Sigmoid colon (tissue), 4 donors: ENCODE data around the gene GOLGA6D.

ENCODE experiments used
- EP300 ChIP-seq, 4 donors: sonication (generic); formaldehyde crosslinking; IDR thresholded peaks; one replicate each; pipeline ENCODE4 v1.6.1; 2017; ENCODE audit warnings: antibody characterized with exemption in 4 of 4
- POLR2A ChIP-seq, 2 donors: fragments of 450-650 bp; IDR thresholded peaks; one replicate each; pipeline ENCODE4 v1.6.1; 2016; ENCODE audit warnings: antibody characterized with exemption in 2 of 2, mild to moderate bottlenecking in 2 of 2, moderate library complexity in 2 of 2
- POLR2AphosphoS5 ChIP-seq, 4 donors: sonication (generic); formaldehyde crosslinking; IDR thresholded peaks; one replicate each; pipeline ENCODE4 v1.6.1; 2017; ENCODE audit warnings: antibody characterized with exemption in 4 of 4
- TF ChIP-seq, protein P1 (sequence below), 4 experiments: fragments of 450-650 bp in 3 of 4; fragments of 200-600 bp in 1 of 4; IDR thresholded peaks; one replicate each; pipeline ENCODE4 v1.5.1; 2016 to 2019; ENCODE audit warnings: antibody characterized with exemption in 4 of 4, mild to moderate bottlenecking in 3 of 4, moderate library complexity in 2 of 4

DNA sequence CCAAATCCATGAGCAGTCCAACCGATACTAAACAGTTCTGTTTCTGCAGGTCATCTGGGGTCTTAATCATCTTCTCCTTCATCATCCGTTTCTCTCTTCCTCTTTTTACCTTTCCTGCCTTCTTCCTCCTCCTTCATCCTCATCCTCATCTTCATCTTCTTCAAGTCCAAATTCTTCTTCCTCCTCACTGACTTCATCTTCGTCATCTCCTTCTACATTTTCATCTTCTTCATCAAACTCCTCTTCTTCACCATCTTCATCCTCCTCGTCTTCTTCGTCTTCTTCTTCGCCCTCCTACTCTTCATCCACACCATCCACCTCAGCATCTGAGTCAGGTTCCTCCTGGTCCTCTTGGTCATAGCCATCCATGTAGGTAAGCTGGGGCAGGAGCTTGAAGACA lies 39.1 kb downstream of the GOLGA6D start:
- TF ChIP-seq, protein P1, sequence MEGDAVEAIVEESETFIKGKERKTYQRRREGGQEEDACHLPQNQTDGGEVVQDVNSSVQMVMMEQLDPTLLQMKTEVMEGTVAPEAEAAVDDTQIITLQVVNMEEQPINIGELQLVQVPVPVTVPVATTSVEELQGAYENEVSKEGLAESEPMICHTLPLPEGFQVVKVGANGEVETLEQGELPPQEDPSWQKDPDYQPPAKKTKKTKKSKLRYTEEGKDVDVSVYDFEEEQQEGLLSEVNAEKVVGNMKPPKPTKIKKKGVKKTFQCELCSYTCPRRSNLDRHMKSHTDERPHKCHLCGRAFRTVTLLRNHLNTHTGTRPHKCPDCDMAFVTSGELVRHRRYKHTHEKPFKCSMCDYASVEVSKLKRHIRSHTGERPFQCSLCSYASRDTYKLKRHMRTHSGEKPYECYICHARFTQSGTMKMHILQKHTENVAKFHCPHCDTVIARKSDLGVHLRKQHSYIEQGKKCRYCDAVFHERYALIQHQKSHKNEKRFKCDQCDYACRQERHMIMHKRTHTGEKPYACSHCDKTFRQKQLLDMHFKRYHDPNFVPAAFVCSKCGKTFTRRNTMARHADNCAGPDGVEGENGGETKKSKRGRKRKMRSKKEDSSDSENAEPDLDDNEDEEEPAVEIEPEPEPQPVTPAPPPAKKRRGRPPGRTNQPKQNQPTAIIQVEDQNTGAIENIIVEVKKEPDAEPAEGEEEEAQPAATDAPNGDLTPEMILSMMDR (IDR thresholded peaks at IDR 0.05) = no peak
- TF ChIP-seq POLR2A (IDR thresholded peaks at IDR 0.05) (no peak), EP300 (IDR thresholded peaks at IDR 0.05) (no peak), POLR2AphosphoS5 (IDR thresholded peaks at IDR 0.05) (no peak)
